ENCODE results near the gene RER1.
A peak's percentile ranks its signal among the peaks of the same experiment; 100 is the strongest.

Gene RER1

DNA sequence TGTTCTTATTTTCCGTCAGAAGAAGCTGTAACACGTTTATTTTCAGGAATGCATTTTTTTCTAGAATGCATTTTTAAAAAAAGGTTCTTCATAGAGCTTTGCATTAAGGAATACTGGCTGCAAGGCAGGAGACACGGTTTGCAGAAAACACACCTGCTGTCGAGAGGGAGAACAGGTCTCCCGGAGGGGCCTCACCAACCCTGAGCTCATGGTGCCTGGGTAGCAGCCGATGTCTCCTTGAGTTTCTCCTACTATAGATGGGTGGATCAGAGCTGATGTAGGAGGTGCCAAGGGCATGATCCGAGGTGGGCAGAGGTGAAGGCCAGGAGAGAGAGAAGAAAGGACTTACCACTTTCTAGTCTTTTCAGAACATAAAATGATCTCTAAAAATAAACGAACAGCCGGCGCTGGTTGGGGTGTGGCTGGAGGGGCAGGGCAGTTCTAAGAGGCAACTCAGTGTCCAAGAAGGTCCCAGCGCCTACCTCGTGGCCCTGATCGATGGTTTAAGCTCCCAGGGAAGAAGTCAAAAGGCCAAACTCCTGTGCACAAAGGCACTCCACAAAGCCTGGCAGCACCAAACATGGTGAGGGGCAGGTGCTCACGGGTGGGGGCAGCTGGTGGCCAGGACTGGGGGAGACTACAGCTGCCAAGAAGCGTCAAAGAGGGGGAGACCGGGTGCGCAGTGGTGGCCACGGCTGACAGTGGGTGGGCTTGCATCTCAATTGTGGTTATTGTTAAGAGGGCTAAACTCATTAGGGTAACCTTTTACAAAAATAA, 12.5 kb upstream of the RER1 start:
- no peaks in the 10 kb centered on the region for H3K4me1 ChIP-seq (ENCODE audit: low read depth, poor library complexity, severe bottlenecking)
- no peaks in the 10 kb centered on the region for H4K20me1 ChIP-seq (ENCODE audit: insufficient read depth)
- H3K4me3 ChIP-seq (IDR thresholded peaks at IDR 0.05; ENCODE audit: insufficient read depth, low read depth, low read length), result no peak overlapping the region
- H3K79me2 ChIP-seq (ENCODE audit: insufficient read depth, low read depth), result no peaks in the 10 kb centered on the region
- no peaks in the 10 kb centered on the region for H3K36me3 ChIP-seq (ENCODE audit: insufficient read depth)
- H2AFZ ChIP-seq (ENCODE audit: low read depth), result no peak overlapping the region
- peaks cover 94% of the 10 kb centered on the region for H3K27me3 ChIP-seq (ENCODE audit: insufficient read depth, low read depth)
- H3K9ac ChIP-seq, result no peak overlapping the region
- H3K27ac ChIP-seq, result no peak overlapping the region
- TF ChIP-seq, protein P1, sequence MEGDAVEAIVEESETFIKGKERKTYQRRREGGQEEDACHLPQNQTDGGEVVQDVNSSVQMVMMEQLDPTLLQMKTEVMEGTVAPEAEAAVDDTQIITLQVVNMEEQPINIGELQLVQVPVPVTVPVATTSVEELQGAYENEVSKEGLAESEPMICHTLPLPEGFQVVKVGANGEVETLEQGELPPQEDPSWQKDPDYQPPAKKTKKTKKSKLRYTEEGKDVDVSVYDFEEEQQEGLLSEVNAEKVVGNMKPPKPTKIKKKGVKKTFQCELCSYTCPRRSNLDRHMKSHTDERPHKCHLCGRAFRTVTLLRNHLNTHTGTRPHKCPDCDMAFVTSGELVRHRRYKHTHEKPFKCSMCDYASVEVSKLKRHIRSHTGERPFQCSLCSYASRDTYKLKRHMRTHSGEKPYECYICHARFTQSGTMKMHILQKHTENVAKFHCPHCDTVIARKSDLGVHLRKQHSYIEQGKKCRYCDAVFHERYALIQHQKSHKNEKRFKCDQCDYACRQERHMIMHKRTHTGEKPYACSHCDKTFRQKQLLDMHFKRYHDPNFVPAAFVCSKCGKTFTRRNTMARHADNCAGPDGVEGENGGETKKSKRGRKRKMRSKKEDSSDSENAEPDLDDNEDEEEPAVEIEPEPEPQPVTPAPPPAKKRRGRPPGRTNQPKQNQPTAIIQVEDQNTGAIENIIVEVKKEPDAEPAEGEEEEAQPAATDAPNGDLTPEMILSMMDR (conservative IDR thresholded peaks at IDR 0.05; ENCODE audit: low read depth, low read length), result no peak
- H3K4me2 ChIP-seq, result no peak overlapping the region

DNA sequence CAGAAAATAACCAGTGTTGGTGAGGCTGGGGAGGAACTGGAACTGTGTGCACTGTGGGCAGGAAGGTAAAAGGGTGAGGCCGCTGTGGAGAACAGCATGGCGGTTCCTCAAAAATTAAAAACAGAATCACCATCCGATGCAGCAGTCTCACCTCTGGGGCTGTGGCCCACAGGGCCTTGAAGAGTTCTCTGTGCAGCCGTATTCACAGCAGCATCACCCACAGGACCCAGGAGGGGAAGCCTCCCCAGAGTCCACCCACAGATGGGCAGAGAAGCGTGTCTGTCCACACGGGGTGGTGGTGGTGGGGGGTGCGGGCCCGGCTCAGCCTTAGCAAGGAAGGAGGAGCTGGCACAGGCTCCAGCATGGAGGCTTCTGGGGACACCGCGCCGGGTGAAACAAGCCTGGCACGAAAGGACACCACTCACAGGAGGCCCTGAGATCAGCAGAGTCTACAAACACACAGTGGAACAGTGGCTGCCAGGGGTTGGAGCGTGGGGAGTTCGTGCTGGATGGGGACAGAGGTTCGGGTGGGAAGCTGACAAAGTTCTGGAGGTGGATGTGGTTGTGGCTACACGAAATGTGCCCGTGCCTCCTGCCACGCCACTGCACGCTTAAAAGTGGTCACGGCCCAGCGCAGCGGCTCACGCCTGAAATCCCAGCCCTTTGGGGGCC, 11.8 kb upstream of the RER1 start:
- H3K4me2 ChIP-seq, result no peak overlapping the region
- no peaks in the 10 kb centered on the region for H3K4me1 ChIP-seq (ENCODE audit: low read depth, poor library complexity, severe bottlenecking)
- TF ChIP-seq, protein P1 (conservative IDR thresholded peaks at IDR 0.05; ENCODE audit: low read depth, low read length), result no peak
- no peaks in the 10 kb centered on the region for H4K20me1 ChIP-seq (ENCODE audit: insufficient read depth)
- peaks cover 92% of the 10 kb centered on the region for H3K27me3 ChIP-seq (ENCODE audit: insufficient read depth, low read depth)
- no peak overlapping the region for H3K9ac ChIP-seq
- H3K4me3 ChIP-seq (IDR thresholded peaks at IDR 0.05; ENCODE audit: insufficient read depth, low read depth, low read length), result no peak overlapping the region
- H3K36me3 ChIP-seq (ENCODE audit: insufficient read depth), result no peaks in the 10 kb centered on the region
- no peak overlapping the region for H2AFZ ChIP-seq (ENCODE audit: low read depth)
- no peak overlapping the region for H3K27ac ChIP-seq
- no peaks in the 10 kb centered on the region for H3K79me2 ChIP-seq (ENCODE audit: insufficient read depth, low read depth)

DNA sequence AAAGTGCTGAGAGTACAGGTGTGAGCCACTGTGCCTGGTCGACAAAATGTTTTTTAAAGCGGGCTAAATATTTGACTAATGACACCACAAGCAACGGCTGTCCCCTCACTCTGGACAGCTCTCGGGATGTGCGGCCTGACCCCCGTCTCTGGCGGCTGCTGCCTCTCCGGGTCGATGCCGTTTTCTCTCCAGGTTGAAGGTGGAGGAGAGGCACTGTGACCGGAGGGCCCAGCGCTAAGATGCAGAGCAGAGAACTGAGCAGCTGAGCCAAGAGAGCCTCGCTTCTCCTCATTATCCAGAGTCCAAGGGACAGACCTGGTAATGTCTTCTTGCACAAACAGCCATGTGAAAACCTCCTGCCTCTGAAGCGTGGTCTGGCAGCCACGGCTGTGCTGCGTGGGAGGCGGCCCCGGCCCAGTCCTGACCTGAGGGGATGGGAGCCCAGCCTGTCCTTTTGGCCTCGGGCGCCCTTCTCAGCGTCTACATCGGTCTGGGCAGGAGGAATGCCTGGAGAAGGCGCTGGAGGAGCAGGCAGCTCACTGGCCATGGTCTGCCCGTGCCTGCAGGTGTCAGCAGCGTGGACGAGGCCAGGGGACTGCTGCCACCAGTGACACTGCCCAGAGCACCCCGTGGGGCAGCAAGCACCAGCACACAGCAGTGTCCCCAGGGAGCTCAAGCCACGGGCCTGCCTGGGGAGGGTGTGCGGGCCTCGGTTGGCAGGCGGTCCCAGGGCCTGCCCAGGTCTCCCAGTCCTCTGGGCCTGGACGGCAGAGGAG, 10.6 kb upstream of the RER1 start:
- Histone ChIP-seq H4K20me1 (ENCODE audit: insufficient read depth) (no peaks in the 10 kb centered on the region), H3K27me3 (ENCODE audit: insufficient read depth, low read depth) (peaks cover 81% of the 10 kb centered on the region), H3K9ac (no peak overlapping the region), H3K4me1 (ENCODE audit: low read depth, poor library complexity, severe bottlenecking) (no peaks in the 10 kb centered on the region), H2AFZ (ENCODE audit: low read depth) (no peak overlapping the region), H3K79me2 (ENCODE audit: insufficient read depth, low read depth) (no peaks in the 10 kb centered on the region), H3K4me2 (no peak overlapping the region), H3K27ac (no peak overlapping the region), H3K36me3 (ENCODE audit: insufficient read depth) (no peaks in the 10 kb centered on the region), H3K4me3 (IDR thresholded peaks at IDR 0.05; ENCODE audit: insufficient read depth, low read depth, low read length) (no peak overlapping the region)
- TF ChIP-seq, protein P1 (conservative IDR thresholded peaks at IDR 0.05; ENCODE audit: low read depth, low read length), result no peak

DNA sequence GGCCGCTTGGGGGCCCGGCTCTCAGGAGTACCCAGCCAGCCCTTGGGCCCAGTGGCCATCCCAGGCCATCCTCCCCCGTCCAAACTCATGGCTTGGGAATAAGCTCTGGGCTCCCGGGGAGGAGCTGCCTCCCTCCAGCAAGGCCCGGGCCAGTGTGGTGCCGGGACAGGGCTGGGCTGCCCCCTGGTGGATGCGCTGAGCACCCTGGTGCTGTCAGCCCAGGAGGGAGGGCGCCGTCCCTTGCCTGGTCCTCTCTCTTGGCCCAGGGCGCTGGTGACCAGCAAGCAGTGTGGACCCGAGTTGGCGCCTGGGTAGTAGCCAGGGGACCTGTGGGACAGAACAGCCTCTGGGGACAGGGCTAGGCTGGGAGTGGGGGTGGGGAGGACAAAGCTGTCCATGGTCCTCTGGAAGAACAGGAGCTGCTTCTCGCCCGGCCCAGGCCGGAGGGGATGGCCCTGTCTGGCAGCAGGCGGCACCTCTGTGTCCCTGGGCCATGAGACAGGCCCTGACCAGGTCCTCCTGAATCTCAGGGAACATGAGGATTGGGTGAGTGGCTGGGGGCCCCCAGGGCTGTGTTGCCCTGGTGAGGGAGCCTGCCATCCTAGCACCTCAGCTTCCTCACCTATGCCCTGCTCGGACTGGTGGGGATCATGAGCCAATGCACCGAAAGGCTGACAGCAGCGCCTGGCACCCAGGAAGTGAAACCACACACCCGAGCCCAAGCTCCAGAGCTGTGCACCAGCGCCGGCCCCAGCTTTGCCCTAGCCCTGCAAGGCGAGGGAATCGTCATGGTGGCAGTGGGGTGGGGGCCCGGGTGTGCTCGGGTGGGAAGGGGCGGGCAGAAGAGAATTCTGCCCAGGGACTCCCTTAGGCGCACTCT, 9.7 kb upstream of the RER1 start:
- TF ChIP-seq, protein P1 (conservative IDR thresholded peaks at IDR 0.05; ENCODE audit: low read depth, low read length), result peak; percentile 83
- Histone ChIP-seq H3K27me3 (ENCODE audit: insufficient read depth, low read depth) (peaks cover 71% of the 10 kb centered on the region), H3K4me1 (ENCODE audit: low read depth, poor library complexity, severe bottlenecking) (no peaks in the 10 kb centered on the region), H4K20me1 (ENCODE audit: insufficient read depth) (no peaks in the 10 kb centered on the region), H3K4me3 (IDR thresholded peaks at IDR 0.05; ENCODE audit: insufficient read depth, low read depth, low read length) (no peak overlapping the region), H3K79me2 (ENCODE audit: insufficient read depth, low read depth) (no peaks in the 10 kb centered on the region), H3K4me2 (no peak overlapping the region), H3K36me3 (ENCODE audit: insufficient read depth) (no peaks in the 10 kb centered on the region), H3K27ac (no peak overlapping the region), H2AFZ (ENCODE audit: low read depth) (no peak overlapping the region), H3K9ac (no peak overlapping the region)
